GM12878 (cell line): ENCODE data around the gene FERMT3. TPM values are rescaled to one million over a fixed set of nuclear protein-coding genes. Genes with fewer than 3 reads are reported as not detected.

ENCODE experiments used
- BHLHE40 ChIP-seq, 2 experiments: fragments of 450-650 bp in 1 of 2; IDR thresholded peaks; 2 replicates each; pipeline ENCODE4 v1.6.1; 2011 to 2017; ENCODE audit warnings: low read depth in 2 of 2, borderline replicate concordance in 1 of 2, improper control_type of control experiment in 1 of 2, low read length in 1 of 2, mild to moderate bottlenecking in 1 of 2
- BMI1 ChIP-seq: fragments of 450-650 bp; IDR thresholded peaks from 2 replicates; pipeline ENCODE4 v1.6.1; 2016; ENCODE audit warnings: mild to moderate bottlenecking, moderate library complexity, borderline replicate concordance
- CBX3 ChIP-seq: fragments of 200-600 bp; sonication (generic); IDR thresholded peaks from 2 replicates; pipeline ENCODE4 v1.6.1; 2016; ENCODE audit warnings: low read depth, borderline replicate concordance
- CBX5 ChIP-seq: sonication (generic); IDR thresholded peaks from 2 replicates; pipeline ENCODE4 v1.6.1; 2016; ENCODE audit warnings: low read depth, moderate library complexity, mild to moderate bottlenecking, inconsistent platforms
- DPF2 ChIP-seq: fragments of 450-650 bp; IDR thresholded peaks from 2 replicates; pipeline ENCODE4 v1.6.1; 2017; ENCODE audit warnings: mild to moderate bottlenecking
- EGR1 ChIP-seq, 2 experiments: IDR thresholded peaks; 1 replicate in 1 of 2; 2 replicates in 1 of 2; pipeline ENCODE4 v1.6.1; 2011 to 2012; ENCODE audit warnings: low read depth in 2 of 2, low read length in 2 of 2, borderline replicate concordance in 1 of 2, mild to moderate bottlenecking in 1 of 2, moderate library complexity in 1 of 2
- HCFC1 ChIP-seq: fragments of 150-350 bp; IDR thresholded peaks from 2 replicates; pipeline ENCODE4 v1.6.1; 2014; ENCODE audit warnings: low read length
- HDAC6 ChIP-seq: fragments of 200-600 bp; sonication (generic); IDR thresholded peaks from one replicate; pipeline ENCODE4 v1.8.0; 2017; ENCODE audit warnings: antibody characterized with exemption; ENCODE audit not compliant: unreplicated experiment
- IRF4 ChIP-seq: IDR thresholded peaks from 2 replicates; pipeline ENCODE4 v1.6.1; 2011; ENCODE audit warnings: low read depth, low read length
- JUNB ChIP-seq: IDR thresholded peaks from 2 replicates; pipeline ENCODE4 v1.6.1; 2016; ENCODE audit warnings: antibody characterized with exemption, mild to moderate bottlenecking
- MTA3 ChIP-seq: IDR thresholded peaks from 2 replicates; pipeline ENCODE4 v1.6.1; 2012; ENCODE audit warnings: low read length, inconsistent platforms, borderline replicate concordance
- MYB ChIP-seq: fragments of 150-350 bp; IDR thresholded peaks from 2 replicates; pipeline ENCODE4 v1.6.1; 2014; ENCODE audit warnings: mild to moderate bottlenecking, low read depth, low read length, borderline replicate concordance
- NRF1 ChIP-seq: conservative IDR thresholded peaks from 2 replicates; pipeline ENCODE4 v1.6.1; 2011; ENCODE audit warnings: mild to moderate bottlenecking, low read depth, low read length, improper control_type of control experiment
- RFX5 ChIP-seq: IDR thresholded peaks from 2 replicates; pipeline ENCODE4 v1.6.1; 2011; ENCODE audit warnings: low read depth, low read length, improper control_type of control experiment
- TAF1 ChIP-seq: IDR thresholded peaks from 2 replicates; pipeline ENCODE4 v1.6.1; 2011; ENCODE audit warnings: mild to moderate bottlenecking, low read depth, low read length, borderline replicate concordance
- YBX1 ChIP-seq: fragments of 450-650 bp; IDR thresholded peaks from 2 replicates; pipeline ENCODE4 v1.6.1; 2016; ENCODE audit warnings: antibody characterized with exemption
- ZNF274 ChIP-seq: IDR thresholded peaks from one replicate; pipeline ENCODE4 v1.8.0; 2011; ENCODE audit not compliant: insufficient read length, insufficient read depth
- ZSCAN29 ChIP-seq: fragments of 450-650 bp; IDR thresholded peaks from 2 replicates; pipeline ENCODE4 v1.6.1; 2017; ENCODE audit warnings: mild to moderate bottlenecking, moderate library complexity
- polyA plus RNA-seq, 11 experiments: library from polyadenylated mRNA; depleted of rRNA in 4 of 11; unstranded in 6 of 11; stranded (reverse) in 5 of 11; fragments of >200 nt; fragmentation: Nextera tagmentation in 4 of 11; fragmentation: Illumina TruSeq in 1 of 11; extraction: Ambion mirVana in 4 of 11; extraction: Trizol in 1 of 11; gene quantifications; 1 replicate in 1 of 11; 2 replicates in 10 of 11; pipeline versions ENCODE4 v1.2.1 to v1.2.3, GENCODE V29; 2011 to 2016; ENCODE audit warnings: inconsistent platforms in 2 of 11, missing spikeins in 2 of 11, low read depth in 1 of 11
- total RNA-seq, 4 experiments: library from RNA; depleted of rRNA in 3 of 4; stranded (reverse); fragments of >200 nt in 3 of 4; fragmentation: Illumina TruSeq in 1 of 4; extraction: Trizol in 1 of 4; gene quantifications; 2 replicates each; pipeline versions ENCODE4 v1.2.1 to v1.2.3, GENCODE V29; 2013 to 2021
- TF ChIP-seq, protein P1 (sequence below): fragments of 450-650 bp; IDR thresholded peaks from 2 replicates; pipeline ENCODE4 v1.6.1; 2017; ENCODE audit warnings: mild to moderate bottlenecking
- TF ChIP-seq, protein P2 (sequence below): IDR thresholded peaks from 2 replicates; pipeline ENCODE4 v1.6.1; 2011; ENCODE audit warnings: borderline replicate concordance, low read depth, mild to moderate bottlenecking, moderate library complexity, mixed read lengths, low read length; ENCODE audit not compliant: insufficient read depth; ENCODE audit errors: extremely low read length
- TF ChIP-seq, protein P3 (sequence below): IDR thresholded peaks from 2 replicates; pipeline ENCODE4 v1.6.1; 2012; ENCODE audit warnings: low read depth, low read length, improper control_type of control experiment
- TF ChIP-seq, protein P4 (sequence below): fragments of 450-650 bp; IDR thresholded peaks from 2 replicates; pipeline ENCODE4 v1.6.1; 2014; ENCODE audit warnings: mild to moderate bottlenecking
- TF ChIP-seq, protein P5 (sequence below): fragments of 450-650 bp; IDR thresholded peaks from 2 replicates; pipeline ENCODE4 v1.6.1; 2017; ENCODE audit warnings: mild to moderate bottlenecking, moderate library complexity

Gene FERMT3
- total and polyA plus RNA-seq, 10 of the 15 experiments (the other 5 are each of a cell fraction or from before 2014, with no cell fraction given), result 2.0 to 211 (median 114) TPM

DNA sequence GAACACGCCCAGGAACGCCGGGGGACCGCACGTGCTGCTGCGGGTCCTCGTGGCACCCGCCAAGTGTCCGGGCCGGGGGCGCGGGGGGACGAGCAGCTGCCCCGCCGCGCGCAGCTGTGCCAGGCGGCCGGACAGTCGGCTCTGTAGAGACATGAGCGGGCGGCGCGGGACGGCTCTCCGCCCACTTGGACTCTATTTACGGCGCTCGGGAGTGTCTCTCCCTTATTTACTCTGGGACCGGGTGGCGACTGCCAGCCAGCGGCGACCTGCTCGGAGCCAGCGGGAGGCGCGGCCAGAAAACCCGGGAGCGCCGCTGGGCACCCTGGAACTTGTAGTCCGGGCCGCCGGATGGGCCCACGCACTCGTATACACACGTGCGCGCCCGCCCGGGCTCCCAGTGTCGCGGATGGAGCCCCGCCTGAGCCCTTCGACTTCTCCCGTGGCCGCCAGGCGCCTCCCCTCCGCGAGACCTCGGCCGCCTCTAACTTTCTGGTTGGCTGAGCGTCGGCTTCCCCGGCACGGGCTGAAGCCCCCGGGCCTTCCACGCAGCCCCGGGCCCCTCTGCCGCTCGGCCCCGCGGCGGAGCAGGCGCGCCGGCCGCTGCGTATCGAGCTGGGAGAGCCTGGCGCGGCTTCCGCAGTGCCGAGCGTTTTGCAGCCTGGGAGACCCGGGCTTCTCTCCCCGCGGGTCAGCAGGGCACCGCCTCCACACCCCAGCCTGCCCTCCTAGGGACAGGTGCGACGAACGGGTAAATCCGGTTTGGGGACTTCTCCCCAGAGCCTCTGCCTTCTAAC is 40.5 kb upstream of the FERMT3 start, which contains the start of gene MACROD1 (continued):
- TF ChIP-seq NRF1 (no peak), DPF2 (0 out of 2 replicates have a peak, but pooled peaks have one; percentile 46), IRF4 (no peak), HDAC6 (no peak), JUNB (no peak), ZNF274 (no peak), TAF1 (no peak), MTA3 (no peak), BHLHE40 (IDR thresholded peaks at IDR 0.05; ENCODE audit: borderline replicate concordance in 1 of 2, low read depth in 2 of 2, low read length in 1 of 2) (peak; percentile 94 to 98), RFX5 (no peak), CBX5 (no peak), YBX1 (no peak), ZSCAN29 (0 out of 2 replicates have a peak, but pooled peaks have one; percentile 3), BMI1 (no peak), CBX3 (no peak), HCFC1 (peak; percentile 83), EGR1 (IDR thresholded peaks at IDR 0.05; ENCODE audit: borderline replicate concordance in 1 of 2, low read depth in 2 of 2, low read length in 2 of 2) (peak in 1 of 2 experiments; percentile 71; a peak in 2 of 3 replicates), MYB (no peak)
- TF ChIP-seq, protein P1, sequence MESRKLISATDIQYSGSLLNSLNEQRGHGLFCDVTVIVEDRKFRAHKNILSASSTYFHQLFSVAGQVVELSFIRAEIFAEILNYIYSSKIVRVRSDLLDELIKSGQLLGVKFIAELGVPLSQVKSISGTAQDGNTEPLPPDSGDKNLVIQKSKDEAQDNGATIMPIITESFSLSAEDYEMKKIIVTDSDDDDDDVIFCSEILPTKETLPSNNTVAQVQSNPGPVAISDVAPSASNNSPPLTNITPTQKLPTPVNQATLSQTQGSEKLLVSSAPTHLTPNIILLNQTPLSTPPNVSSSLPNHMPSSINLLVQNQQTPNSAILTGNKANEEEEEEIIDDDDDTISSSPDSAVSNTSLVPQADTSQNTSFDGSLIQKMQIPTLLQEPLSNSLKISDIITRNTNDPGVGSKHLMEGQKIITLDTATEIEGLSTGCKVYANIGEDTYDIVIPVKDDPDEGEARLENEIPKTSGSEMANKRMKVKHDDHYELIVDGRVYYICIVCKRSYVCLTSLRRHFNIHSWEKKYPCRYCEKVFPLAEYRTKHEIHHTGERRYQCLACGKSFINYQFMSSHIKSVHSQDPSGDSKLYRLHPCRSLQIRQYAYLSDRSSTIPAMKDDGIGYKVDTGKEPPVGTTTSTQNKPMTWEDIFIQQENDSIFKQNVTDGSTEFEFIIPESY, result no peak
- TF ChIP-seq, protein P2, sequence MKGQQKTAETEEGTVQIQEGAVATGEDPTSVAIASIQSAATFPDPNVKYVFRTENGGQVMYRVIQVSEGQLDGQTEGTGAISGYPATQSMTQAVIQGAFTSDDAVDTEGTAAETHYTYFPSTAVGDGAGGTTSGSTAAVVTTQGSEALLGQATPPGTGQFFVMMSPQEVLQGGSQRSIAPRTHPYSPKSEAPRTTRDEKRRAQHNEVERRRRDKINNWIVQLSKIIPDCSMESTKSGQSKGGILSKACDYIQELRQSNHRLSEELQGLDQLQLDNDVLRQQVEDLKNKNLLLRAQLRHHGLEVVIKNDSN, result peak; percentile 32
- TF ChIP-seq, protein P3, sequence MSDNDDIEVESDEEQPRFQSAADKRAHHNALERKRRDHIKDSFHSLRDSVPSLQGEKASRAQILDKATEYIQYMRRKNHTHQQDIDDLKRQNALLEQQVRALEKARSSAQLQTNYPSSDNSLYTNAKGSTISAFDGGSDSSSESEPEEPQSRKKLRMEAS, result peak; percentile 73
- TF ChIP-seq, protein P4, sequence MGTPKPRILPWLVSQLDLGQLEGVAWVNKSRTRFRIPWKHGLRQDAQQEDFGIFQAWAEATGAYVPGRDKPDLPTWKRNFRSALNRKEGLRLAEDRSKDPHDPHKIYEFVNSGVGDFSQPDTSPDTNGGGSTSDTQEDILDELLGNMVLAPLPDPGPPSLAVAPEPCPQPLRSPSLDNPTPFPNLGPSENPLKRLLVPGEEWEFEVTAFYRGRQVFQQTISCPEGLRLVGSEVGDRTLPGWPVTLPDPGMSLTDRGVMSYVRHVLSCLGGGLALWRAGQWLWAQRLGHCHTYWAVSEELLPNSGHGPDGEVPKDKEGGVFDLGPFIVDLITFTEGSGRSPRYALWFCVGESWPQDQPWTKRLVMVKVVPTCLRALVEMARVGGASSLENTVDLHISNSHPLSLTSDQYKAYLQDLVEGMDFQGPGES, result no peak
- TF ChIP-seq, protein P5, sequence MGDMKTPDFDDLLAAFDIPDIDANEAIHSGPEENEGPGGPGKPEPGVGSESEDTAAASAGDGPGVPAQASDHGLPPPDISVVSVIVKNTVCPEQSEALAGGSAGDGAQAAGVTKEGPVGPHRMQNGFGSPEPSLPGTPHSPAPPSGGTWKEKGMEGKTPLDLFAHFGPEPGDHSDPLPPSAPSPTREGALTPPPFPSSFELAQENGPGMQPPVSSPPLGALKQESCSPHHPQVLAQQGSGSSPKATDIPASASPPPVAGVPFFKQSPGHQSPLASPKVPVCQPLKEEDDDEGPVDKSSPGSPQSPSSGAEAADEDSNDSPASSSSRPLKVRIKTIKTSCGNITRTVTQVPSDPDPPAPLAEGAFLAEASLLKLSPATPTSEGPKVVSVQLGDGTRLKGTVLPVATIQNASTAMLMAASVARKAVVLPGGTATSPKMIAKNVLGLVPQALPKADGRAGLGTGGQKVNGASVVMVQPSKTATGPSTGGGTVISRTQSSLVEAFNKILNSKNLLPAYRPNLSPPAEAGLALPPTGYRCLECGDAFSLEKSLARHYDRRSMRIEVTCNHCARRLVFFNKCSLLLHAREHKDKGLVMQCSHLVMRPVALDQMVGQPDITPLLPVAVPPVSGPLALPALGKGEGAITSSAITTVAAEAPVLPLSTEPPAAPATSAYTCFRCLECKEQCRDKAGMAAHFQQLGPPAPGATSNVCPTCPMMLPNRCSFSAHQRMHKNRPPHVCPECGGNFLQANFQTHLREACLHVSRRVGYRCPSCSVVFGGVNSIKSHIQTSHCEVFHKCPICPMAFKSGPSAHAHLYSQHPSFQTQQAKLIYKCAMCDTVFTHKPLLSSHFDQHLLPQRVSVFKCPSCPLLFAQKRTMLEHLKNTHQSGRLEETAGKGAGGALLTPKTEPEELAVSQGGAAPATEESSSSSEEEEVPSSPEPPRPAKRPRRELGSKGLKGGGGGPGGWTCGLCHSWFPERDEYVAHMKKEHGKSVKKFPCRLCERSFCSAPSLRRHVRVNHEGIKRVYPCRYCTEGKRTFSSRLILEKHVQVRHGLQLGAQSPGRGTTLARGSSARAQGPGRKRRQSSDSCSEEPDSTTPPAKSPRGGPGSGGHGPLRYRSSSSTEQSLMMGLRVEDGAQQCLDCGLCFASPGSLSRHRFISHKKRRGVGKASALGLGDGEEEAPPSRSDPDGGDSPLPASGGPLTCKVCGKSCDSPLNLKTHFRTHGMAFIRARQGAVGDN, result peak; percentile 45; the same call in 1 of the 2 replicates
